Endothelial cell (in vitro differentiated cells): ENCODE measurements around the gene SERPINB1. TPM values are rescaled to one million over a fixed set of nuclear protein-coding genes. Genes with fewer than 3 reads are reported as not detected.

Source experiments
- DNase-seq: peaks from one replicate; pipeline ENCODE4 v3.0.0; 2021; ENCODE audit warnings: low spot score
- H3K27ac Mint-ChIP-seq: one replicate; pipeline ENCODE4 v1.8.0; 2021; ENCODE audit warnings: mixed read lengths, inconsistent platforms; ENCODE audit not compliant: unreplicated experiment
- H3K27me3 Mint-ChIP-seq: one replicate; pipeline ENCODE4 v1.8.0; 2021; ENCODE audit warnings: mild to moderate bottlenecking, moderate library complexity, mixed read lengths, inconsistent platforms; ENCODE audit not compliant: unreplicated experiment
- H3K36me3 Mint-ChIP-seq: one replicate; pipeline ENCODE4 v1.8.0; 2021; ENCODE audit warnings: mild to moderate bottlenecking, low read depth, mixed read lengths, inconsistent platforms; ENCODE audit not compliant: unreplicated experiment
- H3K4me1 Mint-ChIP-seq: one replicate; pipeline ENCODE4 v1.8.0; 2021; ENCODE audit warnings: mild to moderate bottlenecking, mixed read lengths, inconsistent platforms; ENCODE audit not compliant: unreplicated experiment
- H3K4me3 Mint-ChIP-seq: one replicate; pipeline ENCODE4 v1.8.0; 2021; ENCODE audit warnings: mild to moderate bottlenecking, mixed read lengths, inconsistent platforms; ENCODE audit not compliant: unreplicated experiment
- H3K9me3 Mint-ChIP-seq: one replicate; pipeline ENCODE4 v1.8.0; 2021; ENCODE audit warnings: mixed read lengths, inconsistent platforms; ENCODE audit not compliant: unreplicated experiment
- CTCF ChIP-seq: fragments of 200-600 bp; sonication (generic); IDR thresholded peaks from one replicate; pipeline ENCODE4 v1.5.0; 2021; ENCODE audit warnings: antibody characterized with exemption; ENCODE audit not compliant: unreplicated experiment
- total RNA-seq: library from RNA; stranded (reverse); fragmentation: NEBNext Ultra II Directional; extraction: Animal tissue kit (Norgen Biotek cat#: 25700); gene quantifications from one replicate; pipeline ENCODE4 v1.2.1, GENCODE V29; 2021; ENCODE audit not compliant: unreplicated experiment

Gene SERPINB1
- total RNA-seq, 1 donor from 2014 or later: 16.6 TPM

- H3K4me1 Mint-ChIP-seq: peaks cover 38% of the 10 kb centered on the region
- no peak for DNase-seq
- H3K4me3 Mint-ChIP-seq: no peak overlapping the region
- no peak for TF ChIP-seq CTCF
- no peak overlapping the region for H3K27ac Mint-ChIP-seq
- H3K36me3 Mint-ChIP-seq: no peaks in the 10 kb centered on the region
- H3K9me3 Mint-ChIP-seq: no peaks in the 10 kb centered on the region
- peaks cover 5% of the 10 kb centered on the region for H3K27me3 Mint-ChIP-seq
Measured at GRCh38 chr6:2850538-2851113, 9.0 kb upstream of the SERPINB1 start.

- DNase-seq: no peak
- H3K27me3 Mint-ChIP-seq: peaks cover 5% of the 10 kb centered on the region
- H3K4me1 Mint-ChIP-seq: peaks cover 22% of the 10 kb centered on the region
- no peak for TF ChIP-seq CTCF
- H3K27ac Mint-ChIP-seq: no peak overlapping the region
- no peak overlapping the region for H3K4me3 Mint-ChIP-seq
- H3K9me3 Mint-ChIP-seq: no peaks in the 10 kb centered on the region
- H3K36me3 Mint-ChIP-seq: peaks cover 2% of the 10 kb centered on the region
Measured at GRCh38 chr6:2848851-2849250, 7.2 kb upstream of the SERPINB1 start.

- H3K27ac Mint-ChIP-seq: no peak overlapping the region
Measured at GRCh38 chr6:2845880-2846208, 4.2 kb upstream of the SERPINB1 start.

GRCh38 chr6:2844008-2844407 lies 2.3 kb upstream of the SERPINB1 start:
- H3K4me1 Mint-ChIP-seq: peaks cover 30% of the 10 kb centered on the region
- no peak overlapping the region for H3K27ac Mint-ChIP-seq

More at GRCh38 chr6:2845880-2846208, 4.2 kb upstream of the SERPINB1 start:
- Mint-ChIP-seq H3K4me1 (peaks cover 22% of the 10 kb centered on the region), H3K4me3 (no peak overlapping the region), H3K9me3 (no peaks in the 10 kb centered on the region), H3K36me3 (peaks cover 7% of the 10 kb centered on the region), H3K27me3 (peaks cover 4% of the 10 kb centered on the region)
- no peak for TF ChIP-seq CTCF
- DNase-seq: no peak

More at GRCh38 chr6:2844008-2844407, 2.3 kb upstream of the SERPINB1 start:
- Mint-ChIP-seq H3K9me3 (no peaks in the 10 kb centered on the region), H3K36me3 (peaks cover 12% of the 10 kb centered on the region), H3K27me3 (peaks cover 3% of the 10 kb centered on the region), H3K4me3 (no peak overlapping the region)
- no peak for DNase-seq
- TF ChIP-seq CTCF: no peak
